Spleen (tissue), 7 donors: ENCODE data around the gene OPRPN.

ENCODE experiments used
- CTCF ChIP-seq, 11 experiments: fragments of 200-600 bp in 7 of 11; fragments of 450-650 bp in 4 of 11; sonication (generic) in 4 of 11; IDR thresholded peaks in 8 of 11; conservative IDR thresholded peaks in 3 of 11; 1 replicate in 7 of 11; 2 replicates in 4 of 11; pipeline versions ENCODE4 v1.4.0 to v1.8.0; 2016 to 2021; ENCODE audit warnings: antibody characterized with exemption in 11 of 11, inconsistent platforms in 4 of 11, mild to moderate bottlenecking in 1 of 11
- POLR2A ChIP-seq, 3 donors: fragments of 450-650 bp; IDR thresholded peaks; one replicate each; pipeline ENCODE4 v1.5.1; 2017; ENCODE audit warnings: antibody characterized with exemption in 3 of 3, mild to moderate bottlenecking in 1 of 3
- POLR2AphosphoS5 ChIP-seq, 3 donors: sonication (generic); formaldehyde crosslinking; IDR thresholded peaks; one replicate each; pipeline ENCODE4 v1.5.1; 2017; ENCODE audit warnings: antibody characterized with exemption in 3 of 3
- donor health status: DM: no; HTN: no; CAD: no; lungs with moderate emphysema.
- donor health status: DM: no; HTN: no; CAD: no.
- donor health status: DM: no; HTN: no; CAD: no.

- TF ChIP-seq CTCF (IDR thresholded peaks at IDR 0.05 in 8 of 11, conservative IDR thresholded peaks at IDR 0.05 in 3 of 11), result no peak
- TF ChIP-seq POLR2AphosphoS5 (IDR thresholded peaks at IDR 0.05), result no peak
- no peak for TF ChIP-seq POLR2A (IDR thresholded peaks at IDR 0.05)
Observed at GRCh38 chr4:70367813-70368212, 29.9 kb upstream of the OPRPN start.
